Nephron progenitor cell (in vitro differentiated cells): ENCODE data around the gene CLDN20.
A peak's percentile ranks its signal among the peaks of the same experiment; 100 is the strongest.

Experiments used
- DNase-seq: peaks from one replicate; pipeline ENCODE4 v3.0.0; 2021
- H3K27ac Mint-ChIP-seq: 2 replicates; pipeline ENCODE4 v1.8.0; 2021; ENCODE audit warnings: mild to moderate bottlenecking, moderate library complexity, mixed read lengths
- H3K27me3 Mint-ChIP-seq: 2 replicates; pipeline ENCODE4 v1.8.0; 2021; ENCODE audit warnings: mild to moderate bottlenecking, low read depth, mixed read lengths; ENCODE audit not compliant: poor library complexity
- H3K36me3 Mint-ChIP-seq: 2 replicates; pipeline ENCODE4 v1.8.0; 2021; ENCODE audit warnings: low read depth, mixed read lengths
- H3K4me1 Mint-ChIP-seq: 2 replicates; pipeline ENCODE4 v1.8.0; 2021; ENCODE audit warnings: mixed read lengths
- H3K4me3 Mint-ChIP-seq: 2 replicates; pipeline ENCODE4 v1.8.0; 2021; ENCODE audit warnings: mild to moderate bottlenecking, moderate library complexity, mixed read lengths
- H3K9me3 Mint-ChIP-seq: 2 replicates; pipeline ENCODE4 v1.8.0; 2021; ENCODE audit warnings: mild to moderate bottlenecking, moderate library complexity, mixed read lengths
- TF ChIP-seq, protein P1 (sequence below): fragments of 200-600 bp; sonication (generic); IDR thresholded peaks from 2 replicates; pipeline ENCODE4 v1.5.0; 2021; ENCODE audit warnings: antibody characterized with exemption

Gene CLDN20

DNA sequence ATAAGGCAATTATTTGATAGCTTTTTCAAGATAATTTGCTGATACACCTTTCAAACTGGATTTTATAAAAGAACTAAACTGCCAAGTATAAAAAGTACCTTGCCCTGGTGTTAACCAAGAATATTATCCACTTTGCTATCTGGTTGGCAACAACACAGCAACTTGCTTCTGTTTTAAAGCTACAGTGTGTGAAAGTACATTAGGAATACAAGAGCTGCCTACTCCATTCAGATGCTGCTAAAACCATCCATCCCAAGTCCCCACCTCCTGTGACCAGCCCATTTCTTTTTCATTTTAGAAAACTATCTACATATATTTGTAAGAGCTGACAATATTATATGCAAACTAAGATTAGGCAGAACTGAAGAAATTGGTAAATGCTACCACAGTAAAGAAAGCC, 12.8 kb downstream of the CLDN20 start:
- H3K4me1 Mint-ChIP-seq, result peaks cover 27% of the 10 kb centered on the region
- peak overlapping the region; percentile 19 for H3K27ac Mint-ChIP-seq
- TF ChIP-seq, protein P1, sequence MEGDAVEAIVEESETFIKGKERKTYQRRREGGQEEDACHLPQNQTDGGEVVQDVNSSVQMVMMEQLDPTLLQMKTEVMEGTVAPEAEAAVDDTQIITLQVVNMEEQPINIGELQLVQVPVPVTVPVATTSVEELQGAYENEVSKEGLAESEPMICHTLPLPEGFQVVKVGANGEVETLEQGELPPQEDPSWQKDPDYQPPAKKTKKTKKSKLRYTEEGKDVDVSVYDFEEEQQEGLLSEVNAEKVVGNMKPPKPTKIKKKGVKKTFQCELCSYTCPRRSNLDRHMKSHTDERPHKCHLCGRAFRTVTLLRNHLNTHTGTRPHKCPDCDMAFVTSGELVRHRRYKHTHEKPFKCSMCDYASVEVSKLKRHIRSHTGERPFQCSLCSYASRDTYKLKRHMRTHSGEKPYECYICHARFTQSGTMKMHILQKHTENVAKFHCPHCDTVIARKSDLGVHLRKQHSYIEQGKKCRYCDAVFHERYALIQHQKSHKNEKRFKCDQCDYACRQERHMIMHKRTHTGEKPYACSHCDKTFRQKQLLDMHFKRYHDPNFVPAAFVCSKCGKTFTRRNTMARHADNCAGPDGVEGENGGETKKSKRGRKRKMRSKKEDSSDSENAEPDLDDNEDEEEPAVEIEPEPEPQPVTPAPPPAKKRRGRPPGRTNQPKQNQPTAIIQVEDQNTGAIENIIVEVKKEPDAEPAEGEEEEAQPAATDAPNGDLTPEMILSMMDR, result no peak

DNA sequence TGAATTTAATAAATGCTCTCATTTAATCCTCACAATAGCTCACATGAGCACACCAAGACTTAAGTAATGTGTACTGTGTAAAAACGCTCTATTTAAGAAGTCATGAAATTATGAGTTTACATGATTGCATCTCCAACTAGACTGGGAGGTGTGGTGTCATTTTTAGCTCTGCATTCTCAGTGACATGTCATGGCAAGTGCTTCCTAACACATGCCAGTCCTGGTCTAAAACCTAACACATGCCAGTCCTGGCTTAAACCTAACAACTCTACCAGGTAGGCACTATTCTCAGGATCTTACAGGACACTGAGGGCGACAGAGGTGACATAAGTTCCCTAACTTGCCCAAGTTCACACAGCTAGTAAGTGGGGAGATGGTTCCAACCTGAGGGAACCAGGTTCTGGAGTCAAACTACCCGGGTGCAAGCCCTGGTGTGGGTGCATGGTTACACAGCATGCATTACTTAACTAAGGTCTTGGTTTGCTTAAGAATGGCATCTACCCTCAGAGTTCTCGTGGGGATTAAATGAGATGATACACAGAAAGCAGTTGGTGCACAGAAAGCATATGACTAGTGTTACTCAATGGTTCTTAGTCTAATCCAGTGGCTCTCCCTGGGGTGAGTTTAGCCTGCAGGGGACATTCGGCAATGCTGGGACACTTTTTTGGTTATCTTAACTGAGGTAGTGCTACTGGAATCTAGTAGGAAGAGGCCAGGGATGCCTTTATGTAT, 14.7 kb downstream of the CLDN20 start:
- Mint-ChIP-seq H3K9me3 (no peaks in the 10 kb centered on the region), H3K4me3 (no peak overlapping the region), H3K27ac (no peak overlapping the region), H3K36me3 (peaks cover 48% of the 10 kb centered on the region), H3K4me1 (peaks cover 9% of the 10 kb centered on the region), H3K27me3 (no peaks in the 10 kb centered on the region)
- TF ChIP-seq, protein P1, result no peak
- no peak for DNase-seq

More for the DNA sequence above, 12.8 kb downstream of the CLDN20 start:
- H3K9me3 Mint-ChIP-seq, result no peaks in the 10 kb centered on the region
- peaks cover 41% of the 10 kb centered on the region for H3K36me3 Mint-ChIP-seq
- H3K27me3 Mint-ChIP-seq, result no peaks in the 10 kb centered on the region
- no peak for DNase-seq
- no peak overlapping the region for H3K4me3 Mint-ChIP-seq

DNA sequence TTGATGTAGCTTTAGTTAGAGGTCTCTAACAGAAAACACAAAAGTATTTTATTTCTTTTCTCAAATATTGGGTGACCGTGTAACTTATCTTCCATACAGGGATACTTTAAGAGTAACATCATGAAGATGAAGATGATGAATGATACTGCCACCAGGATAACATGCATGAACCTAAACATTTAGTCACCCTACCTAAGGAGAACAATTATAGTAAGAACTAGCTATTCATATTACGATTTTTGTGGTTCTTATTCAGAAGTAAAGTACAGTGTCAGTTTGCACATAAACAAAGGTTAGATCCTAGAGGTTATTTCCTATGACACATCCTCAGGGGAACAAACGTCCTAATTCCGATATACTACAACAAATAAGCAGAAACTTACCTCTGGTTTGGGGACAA, 21.0 kb downstream of the CLDN20 start:
- no peaks in the 10 kb centered on the region for H3K27me3 Mint-ChIP-seq
- DNase-seq, result no peak
- no peaks in the 10 kb centered on the region for H3K9me3 Mint-ChIP-seq
- H3K36me3 Mint-ChIP-seq, result peaks cover 51% of the 10 kb centered on the region
- peaks cover 5% of the 10 kb centered on the region for H3K4me1 Mint-ChIP-seq
- no peak overlapping the region for H3K27ac Mint-ChIP-seq
- no peak overlapping the region for H3K4me3 Mint-ChIP-seq
- TF ChIP-seq, protein P1, result no peak

DNA sequence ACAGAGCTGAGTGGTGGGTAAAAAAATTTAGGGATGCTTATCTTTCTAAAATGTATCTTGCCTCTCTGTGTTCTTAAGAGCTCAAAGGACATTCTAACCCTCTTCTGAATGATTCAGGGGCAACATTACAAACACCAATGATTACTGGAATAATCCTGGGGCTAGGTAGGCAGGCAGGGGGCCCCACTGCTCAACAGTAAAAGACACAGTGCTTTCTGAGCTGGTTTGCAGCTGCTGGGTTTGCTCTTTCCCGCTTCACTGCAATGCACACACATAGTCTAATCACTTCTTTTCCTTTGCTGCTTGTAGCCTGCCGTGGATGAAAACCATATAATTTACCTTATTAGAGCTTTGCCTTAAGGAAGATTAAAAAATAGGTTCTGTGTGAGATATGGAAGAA, 23.9 kb downstream of the CLDN20 start:
- TF ChIP-seq, protein P1, result no peak
- Mint-ChIP-seq H3K27me3 (peaks cover 3% of the 10 kb centered on the region), H3K4me1 (peaks cover 6% of the 10 kb centered on the region), H3K27ac (peak overlapping the region; percentile 72), H3K36me3 (peaks cover 61% of the 10 kb centered on the region), H3K4me3 (no peak overlapping the region), H3K9me3 (no peaks in the 10 kb centered on the region)
- DNase-seq, result no peak

DNA sequence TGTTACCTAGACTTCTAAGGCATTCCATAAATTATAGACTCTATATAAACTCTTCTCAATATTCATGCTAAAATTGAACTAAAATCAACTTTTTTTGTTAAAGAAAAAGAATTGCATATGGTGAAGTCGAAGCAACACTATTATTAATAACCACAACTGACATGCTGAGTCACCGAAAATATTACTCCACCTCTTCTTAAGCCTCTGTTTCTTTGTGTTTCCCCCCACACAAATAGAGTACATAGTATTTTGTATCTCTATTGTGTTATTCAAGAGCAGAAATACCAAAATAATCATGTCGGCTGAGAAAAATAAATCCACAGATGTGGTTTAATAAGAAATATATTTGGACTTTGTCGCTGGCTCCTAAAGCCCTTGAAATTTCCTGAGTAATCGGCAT, 26.7 kb downstream of the CLDN20 start:
- TF ChIP-seq, protein P1, result no peak
- no peak overlapping the region for H3K4me3 Mint-ChIP-seq
- no peak overlapping the region for H3K27ac Mint-ChIP-seq
- H3K27me3 Mint-ChIP-seq, result peaks cover 3% of the 10 kb centered on the region
- no peak for DNase-seq
- peaks cover 65% of the 10 kb centered on the region for H3K36me3 Mint-ChIP-seq
- H3K9me3 Mint-ChIP-seq, result no peaks in the 10 kb centered on the region
- H3K4me1 Mint-ChIP-seq, result peaks cover 6% of the 10 kb centered on the region

DNA sequence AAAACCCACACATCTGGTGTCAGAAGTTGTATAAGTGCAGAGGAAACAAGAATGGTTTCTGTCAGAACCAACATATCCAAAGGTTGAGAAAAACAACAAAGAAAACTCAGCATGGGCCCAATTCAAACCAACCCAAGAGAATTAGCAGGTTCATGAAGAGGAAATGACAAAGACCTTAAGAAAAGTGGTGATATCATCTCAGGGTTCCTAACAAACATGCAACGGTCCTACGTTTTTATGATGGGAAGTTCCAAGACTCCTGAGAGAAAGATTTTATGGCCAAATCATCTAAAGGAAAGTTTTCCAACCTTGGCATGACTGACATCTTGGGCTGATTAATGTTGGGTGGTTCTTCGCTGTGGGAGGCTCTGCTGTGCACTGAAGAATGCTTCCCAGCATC, 27.5 kb downstream of the CLDN20 start:
- Mint-ChIP-seq H3K36me3 (peaks cover 71% of the 10 kb centered on the region), H3K4me3 (no peak overlapping the region), H3K27ac (peak overlapping the region; percentile 80), H3K27me3 (peaks cover 3% of the 10 kb centered on the region), H3K4me1 (peaks cover 6% of the 10 kb centered on the region), H3K9me3 (no peaks in the 10 kb centered on the region)
- TF ChIP-seq, protein P1, result no peak
- no peak for DNase-seq
